Upper lobe of right lung (tissue), 1 donor: ENCODE measurements around the gene MRPL37. TPM values are rescaled to one million over a fixed set of nuclear protein-coding genes. Genes with fewer than 3 reads are reported as not detected.

Source experiments
- ATAC-seq: fragments of 200-7000 bp; cut with Tn5 transposase; one replicate; pipeline ENCODE4 v1.9.1; 2020; ENCODE audit warnings: mild to moderate bottlenecking, moderate library complexity
- DNase-seq: peaks from one replicate; pipeline ENCODE4 v3.0.0-alpha.2; 2020
- H3K27ac ChIP-seq: fragments of 200-600 bp; one replicate; pipeline ENCODE4 v1.8.0; 2022
- H3K27me3 ChIP-seq: fragments of 200-600 bp; one replicate; pipeline ENCODE4 v1.8.0; 2022; ENCODE audit warnings: mild to moderate bottlenecking
- H3K36me3 ChIP-seq: fragments of 200-600 bp; one replicate; pipeline ENCODE4 v1.8.0; 2022
- H3K4me1 ChIP-seq: fragments of 200-600 bp; one replicate; pipeline ENCODE4 v1.8.0; 2022
- H3K4me3 ChIP-seq: fragments of 200-600 bp; one replicate; pipeline ENCODE4 v1.8.0; 2022; ENCODE audit warnings: mild to moderate bottlenecking
- H3K9me3 ChIP-seq: fragments of 200-600 bp; one replicate; pipeline ENCODE4 v1.8.0; 2022
- CTCF ChIP-seq: fragments of 200-600 bp; IDR thresholded peaks from one replicate; pipeline ENCODE4 v1.8.0; 2022; ENCODE audit warnings: antibody characterized with exemption
- intact Hi-C: fragments of 100-400 bp; cut with DNase I; formaldehyde crosslinking; loops from one replicate; pipeline ENCODE4 v1.11.0; 2022
- total RNA-seq: library from RNA; stranded (reverse); fragmentation: NEBNext Ultra II Directional; extraction: Animal tissue kit (Norgen Biotek cat#: 25700); gene quantifications from one replicate; pipeline ENCODE4 v1.2.1, GENCODE V29; 2021
- donor health status: DM: no; HTN: yes; CAD: no; lungs with severe emphysema.

Gene MRPL37
- total RNA-seq, 1 donor from 2014 or later, result 41.9 TPM

- Histone ChIP-seq H3K9me3 (no peaks in the 10 kb centered on the region), H3K36me3 (no peaks in the 10 kb centered on the region), H3K27me3 (no peaks in the 10 kb centered on the region), H3K4me3 (no peak overlapping the region), H3K27ac (no peak overlapping the region), H3K4me1 (no peaks in the 10 kb centered on the region)
- ATAC-seq (no peak), DNase-seq (no peak)
- TF ChIP-seq CTCF, result no peak
- intact Hi-C loops, result no loop called here
Observed at GRCh38 chr1:54180701-54181360, 19.1 kb upstream of the MRPL37 start.

GRCh38 chr1:54186056-54186455, 13.9 kb upstream of the MRPL37 start:
- no peak for DNase-seq
- peaks cover 9% of the 10 kb centered on the region for H3K36me3 ChIP-seq
- TF ChIP-seq CTCF, result no peak
- no peak overlapping the region for H3K27ac ChIP-seq
- no peaks in the 10 kb centered on the region for H3K9me3 ChIP-seq
- no peak for ATAC-seq
- no peaks in the 10 kb centered on the region for H3K27me3 ChIP-seq
- no peaks in the 10 kb centered on the region for H3K4me1 ChIP-seq
- intact Hi-C loops, result no loop called here
- H3K4me3 ChIP-seq, result no peak overlapping the region

- no peak overlapping the region for H3K4me3 ChIP-seq
- no peaks in the 10 kb centered on the region for H3K27me3 ChIP-seq
- intact Hi-C loops, result no loop called here
- H3K9me3 ChIP-seq, result no peaks in the 10 kb centered on the region
- H3K4me1 ChIP-seq, result no peaks in the 10 kb centered on the region
- ATAC-seq (no peak), DNase-seq (no peak)
- peaks cover 28% of the 10 kb centered on the region for H3K36me3 ChIP-seq
- no peak for TF ChIP-seq CTCF
- no peak overlapping the region for H3K27ac ChIP-seq
Observed at GRCh38 chr1:54188291-54188690, 11.7 kb upstream of the MRPL37 start.

- no peak for ATAC-seq
- Histone ChIP-seq H3K4me3 (no peak overlapping the region), H3K27me3 (no peaks in the 10 kb centered on the region), H3K4me1 (no peaks in the 10 kb centered on the region), H3K27ac (no peak overlapping the region), H3K9me3 (no peaks in the 10 kb centered on the region), H3K36me3 (peaks cover 42% of the 10 kb centered on the region)
- intact Hi-C loops, result no loop called here
- DNase-seq, result no peak
- no peak for TF ChIP-seq CTCF
Observed at GRCh38 chr1:54190526-54190925, 9.4 kb upstream of the MRPL37 start.

GRCh38 chr1:54191525-54191924, 8.4 kb upstream of the MRPL37 start:
- no peak for DNase-seq
- Histone ChIP-seq H3K9me3 (no peaks in the 10 kb centered on the region), H3K4me1 (no peaks in the 10 kb centered on the region), H3K27ac (no peak overlapping the region), H3K27me3 (no peaks in the 10 kb centered on the region), H3K4me3 (no peak overlapping the region), H3K36me3 (peaks cover 48% of the 10 kb centered on the region)
- ATAC-seq, result no peak
- no peak for TF ChIP-seq CTCF
- intact Hi-C loops, result no loop called here

- Histone ChIP-seq H3K27me3 (no peaks in the 10 kb centered on the region), H3K4me1 (no peaks in the 10 kb centered on the region), H3K9me3 (no peaks in the 10 kb centered on the region), H3K4me3 (no peak overlapping the region), H3K36me3 (peaks cover 48% of the 10 kb centered on the region), H3K27ac (no peak overlapping the region)
- DNase-seq (no peak), ATAC-seq (no peak)
- intact Hi-C loops, result no loop called here
- no peak for TF ChIP-seq CTCF
Observed at GRCh38 chr1:54193453-54193852, 6.5 kb upstream of the MRPL37 start.
